ENCODE measurements around the gene HOXB4.

The HOXB4 gene

DNA sequence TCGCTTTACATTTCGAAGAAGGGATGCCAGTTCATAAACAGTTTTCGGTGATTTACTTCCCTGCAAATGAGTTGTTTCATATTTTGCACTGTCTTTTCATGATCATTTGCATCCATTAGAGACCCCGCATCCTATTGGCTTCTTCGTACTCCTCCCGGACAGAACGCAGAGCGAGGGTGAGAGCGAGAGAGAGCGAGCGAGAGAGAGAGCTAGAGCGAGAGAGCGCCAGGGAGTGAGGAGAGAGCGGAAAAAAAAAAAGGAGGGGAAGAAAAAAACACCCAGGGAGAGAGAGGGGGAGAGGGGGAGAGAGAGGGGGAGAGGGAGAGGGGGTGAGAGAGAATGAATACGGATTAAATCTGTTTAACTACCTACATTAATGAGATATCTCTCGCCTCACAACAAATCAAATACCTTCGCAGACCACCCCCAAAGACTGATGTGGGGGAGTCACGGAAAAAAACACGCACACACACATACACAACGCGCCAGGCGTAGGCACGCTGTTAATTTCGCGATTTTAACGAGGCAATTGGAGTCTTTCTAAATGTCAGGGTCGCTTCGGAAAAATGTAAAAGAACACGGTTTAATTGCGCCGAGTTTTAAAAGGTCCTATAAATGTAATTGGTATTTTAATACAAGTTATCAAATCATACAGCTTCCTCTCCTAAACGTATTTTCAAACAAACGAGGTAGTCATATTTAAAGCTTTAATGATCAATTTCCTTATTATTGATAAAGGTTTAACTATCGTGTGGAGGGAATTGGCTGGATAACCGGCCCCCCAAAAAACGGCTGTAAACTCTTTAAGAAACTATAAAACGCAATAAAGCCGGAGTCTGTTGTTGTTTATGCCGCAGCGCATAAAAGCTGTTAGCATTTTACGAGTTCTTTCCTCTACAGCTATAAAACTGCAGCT, 37.2 kb upstream of the HOXB4 start, which contains the start of gene HOXB8:
Gene HOXB8 (minus strand): TSS at position 246 of the 916 bp plus-strand sequence. CDS start 588 bp downstream, outside the sequence.
- DNase-seq, result no peak

DNA sequence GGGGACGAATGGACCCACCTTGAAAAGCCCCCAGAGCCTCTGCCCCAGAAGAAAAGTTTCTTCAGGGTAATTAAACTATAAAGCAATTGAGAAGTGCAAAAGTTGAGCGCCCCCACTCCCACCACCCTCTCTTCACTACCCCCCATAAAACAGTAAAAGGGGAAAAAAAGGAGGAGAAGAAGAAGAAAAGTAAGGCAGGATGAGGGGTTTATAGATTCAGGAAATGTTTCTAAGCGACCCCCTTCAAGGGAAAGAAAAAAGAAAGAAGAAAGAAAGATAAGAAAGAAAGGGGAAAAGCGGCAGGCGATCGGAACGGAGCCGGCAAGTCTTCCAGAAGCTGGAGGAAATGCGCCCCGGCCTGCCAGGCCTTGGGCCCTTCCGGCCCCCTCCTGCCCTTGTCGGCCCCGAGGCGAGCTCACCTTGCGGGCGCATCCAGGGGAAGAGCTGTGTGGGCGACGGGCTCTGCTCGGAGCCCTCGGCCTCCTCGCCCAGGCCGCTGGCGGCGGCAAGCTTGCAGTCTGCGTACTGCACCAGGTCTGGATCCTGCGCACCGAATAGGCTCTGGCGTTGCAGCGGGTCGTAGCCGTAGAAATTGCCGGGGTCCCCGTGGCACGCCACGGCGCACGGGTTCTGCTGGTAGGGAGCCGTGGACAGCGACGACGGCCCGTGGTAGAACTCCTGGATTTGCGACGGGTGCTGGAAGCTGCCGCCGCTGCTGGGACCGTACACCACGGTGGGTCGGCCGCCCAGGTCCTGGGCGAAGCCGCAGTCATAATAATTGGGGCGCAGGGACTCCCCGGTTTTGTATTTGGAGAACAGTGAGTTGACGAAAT, 35.9 kb upstream of the HOXB4 start:
- DNase-seq, result no peak

DNA sequence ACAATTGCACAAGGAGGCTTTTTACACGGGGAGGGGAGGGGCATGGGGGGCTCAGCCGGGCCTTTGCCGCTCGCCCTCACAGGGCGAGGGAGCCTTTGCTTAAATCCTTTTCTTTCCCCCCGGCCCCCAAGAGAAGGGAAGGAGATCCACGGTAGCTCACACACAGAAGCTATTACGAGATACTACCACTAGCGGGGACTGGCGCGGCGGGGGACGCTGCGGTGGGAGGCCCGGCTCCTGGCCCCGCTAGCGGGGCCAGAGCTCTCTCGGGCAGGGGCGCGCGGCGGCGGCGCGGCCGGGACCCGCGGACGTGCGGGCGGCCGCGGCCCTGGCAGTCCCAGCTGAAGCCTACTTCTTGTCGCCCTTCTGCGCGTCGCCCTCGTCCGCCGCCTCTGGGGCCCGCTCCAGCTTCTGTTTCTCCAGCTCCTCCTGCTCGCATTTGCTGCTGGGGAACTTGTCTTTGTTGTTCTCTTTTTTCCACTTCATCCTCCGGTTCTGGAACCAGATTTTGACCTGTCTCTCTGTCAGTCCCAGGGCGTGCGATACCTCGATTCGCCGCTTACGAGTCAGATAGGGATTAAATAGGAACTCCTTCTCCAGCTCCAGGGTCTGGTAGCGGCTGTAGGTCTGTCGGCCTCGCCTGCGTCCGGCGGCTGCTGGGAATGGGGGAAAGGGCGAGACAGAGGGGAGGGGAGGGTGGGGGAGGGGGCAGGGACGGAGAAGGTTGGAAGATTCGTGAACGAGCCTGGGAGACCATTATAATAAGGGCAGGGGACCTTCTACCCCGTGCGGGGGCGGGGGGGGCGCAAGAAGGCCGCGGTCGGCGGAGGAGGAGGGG, 34.9 kb upstream of the HOXB4 start:
- no peak for DNase-seq

GRCh38 chr17:48612456-48612853, 34.3 kb upstream of the HOXB4 start:
- DNase-seq, result no peak

GRCh38 chr17:48611681-48612455, 33.7 kb upstream of the HOXB4 start:
- no peak for DNase-seq

DNA sequence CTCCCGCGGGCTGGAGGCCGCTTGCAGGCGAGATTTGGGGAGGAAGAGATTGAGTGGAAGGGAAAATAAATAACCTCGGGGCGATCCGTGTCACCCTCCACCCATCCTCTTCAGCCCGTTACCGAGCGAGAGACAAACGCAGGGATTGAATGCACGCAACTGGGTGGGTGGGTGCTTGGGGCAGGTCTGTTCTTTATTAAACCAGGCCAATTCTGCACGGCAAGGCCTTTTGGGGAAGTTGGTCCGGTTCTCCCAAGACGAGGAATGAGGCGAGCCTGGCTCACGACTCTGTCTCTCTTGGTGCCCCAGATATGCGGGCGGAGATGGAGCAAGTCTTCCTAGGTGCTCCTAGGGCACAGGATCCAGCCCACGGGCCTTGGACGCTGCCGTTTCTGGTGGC, 33.1 kb upstream of the HOXB4 start:
- DNase-seq, result no peak

- no peak for DNase-seq
These were observed 32.4 kb upstream of the HOXB4 start, which contains the start of gene HOXB7 for GRCh38 chr17:48610282-48611211. Gene HOXB7 (minus strand): TSS chr17:48611017. CDS start chr17:48610918, 99 bp downstream.

DNA sequence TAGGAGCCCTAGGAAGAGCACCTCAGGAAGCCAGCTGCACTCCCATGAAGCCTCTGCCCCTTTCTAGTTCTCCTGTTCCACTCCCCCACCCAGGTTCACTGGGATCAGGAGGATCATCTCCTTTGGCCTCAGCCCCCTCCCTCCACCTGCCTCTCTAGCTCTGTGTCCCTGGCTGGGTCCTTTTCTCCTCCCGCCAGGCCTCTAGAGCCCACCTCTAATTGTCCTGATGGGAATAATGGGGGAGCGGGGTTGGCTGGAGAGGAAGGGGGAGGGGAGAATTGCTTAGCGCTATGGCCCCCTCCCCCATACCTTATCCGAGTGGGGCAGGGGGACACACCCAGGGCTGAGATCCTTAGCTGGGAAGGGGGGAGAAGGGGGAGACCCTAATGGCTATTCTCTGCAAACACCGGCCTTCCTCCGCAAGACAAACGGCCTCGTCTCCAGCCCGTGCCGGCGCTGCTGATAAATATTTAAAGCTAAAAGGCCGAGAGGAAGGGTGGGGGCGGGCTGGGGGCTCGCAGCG, 31.7 kb upstream of the HOXB4 start:
- DNase-seq, result no peak

DNA sequence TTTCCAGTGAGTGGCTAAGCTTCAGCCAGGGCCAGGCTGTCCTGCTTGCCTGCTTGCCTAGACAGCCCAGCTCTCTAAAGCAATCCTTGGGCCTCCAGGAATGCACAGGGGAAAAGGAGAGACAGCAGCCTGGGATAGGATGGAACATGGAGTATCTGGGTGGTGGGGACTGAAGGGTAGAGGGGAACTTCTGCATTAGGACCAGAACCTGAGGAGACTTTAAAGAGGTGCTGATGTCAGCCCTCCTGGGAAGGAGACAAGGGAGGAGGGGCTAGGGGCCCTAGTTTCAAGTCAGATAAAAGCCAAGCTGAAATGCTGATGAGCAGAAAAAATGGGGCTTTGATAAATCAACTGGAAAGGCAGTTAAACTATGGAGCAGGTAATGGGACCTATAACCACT, 30.9 kb upstream of the HOXB4 start:
- no peak for DNase-seq

- DNase-seq, result no peak
These were observed 30.3 kb upstream of the HOXB4 start for GRCh38 chr17:48608494-48608834.

GRCh38 chr17:48606892-48607614, 28.9 kb upstream of the HOXB4 start:
- DNase-seq, result no peak

DNA sequence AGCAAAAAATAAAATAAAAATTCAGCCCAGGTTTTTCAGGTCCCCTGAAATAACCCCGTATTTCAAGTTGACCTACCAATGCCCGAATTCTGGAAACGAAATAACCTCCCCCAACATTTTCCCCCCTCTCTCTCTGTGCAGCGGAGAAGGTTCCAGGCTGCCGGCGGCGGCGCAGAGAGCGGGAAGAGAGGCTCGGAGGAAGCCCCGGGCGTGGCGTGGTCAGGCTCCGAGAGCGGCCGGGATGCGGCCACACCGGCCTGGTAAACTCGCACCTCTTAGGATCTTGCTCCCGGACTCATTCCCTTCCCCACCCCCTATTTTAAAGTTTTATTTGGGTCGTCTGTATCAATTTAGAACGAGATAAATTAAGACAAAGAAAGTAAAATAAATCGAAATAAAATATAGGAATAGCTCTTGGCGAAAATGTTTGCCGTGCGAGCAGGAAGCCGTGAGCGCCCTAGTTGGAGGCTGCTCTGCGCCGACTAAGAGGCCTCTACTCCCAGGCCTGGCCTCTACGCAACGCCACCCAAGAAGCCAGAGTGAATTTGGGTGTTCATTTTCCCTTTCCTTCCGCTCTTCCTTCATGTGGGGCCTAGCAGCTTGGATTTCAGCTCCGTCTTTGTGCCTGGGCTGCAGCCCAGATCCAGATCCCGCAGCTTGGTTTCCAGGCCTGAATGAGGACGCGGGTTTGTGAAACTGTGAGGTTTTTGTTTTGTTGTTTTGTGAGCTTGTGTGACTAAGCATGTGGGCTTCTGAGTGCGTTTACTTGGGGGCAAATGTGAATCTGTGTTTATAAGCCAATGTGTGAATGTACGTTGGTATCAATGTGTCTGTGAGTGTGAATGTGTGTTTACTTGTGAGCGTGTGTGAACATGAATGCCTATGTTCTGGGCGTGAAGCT, 28.1 kb upstream of the HOXB4 start:
- DNase-seq, result no peak

DNA sequence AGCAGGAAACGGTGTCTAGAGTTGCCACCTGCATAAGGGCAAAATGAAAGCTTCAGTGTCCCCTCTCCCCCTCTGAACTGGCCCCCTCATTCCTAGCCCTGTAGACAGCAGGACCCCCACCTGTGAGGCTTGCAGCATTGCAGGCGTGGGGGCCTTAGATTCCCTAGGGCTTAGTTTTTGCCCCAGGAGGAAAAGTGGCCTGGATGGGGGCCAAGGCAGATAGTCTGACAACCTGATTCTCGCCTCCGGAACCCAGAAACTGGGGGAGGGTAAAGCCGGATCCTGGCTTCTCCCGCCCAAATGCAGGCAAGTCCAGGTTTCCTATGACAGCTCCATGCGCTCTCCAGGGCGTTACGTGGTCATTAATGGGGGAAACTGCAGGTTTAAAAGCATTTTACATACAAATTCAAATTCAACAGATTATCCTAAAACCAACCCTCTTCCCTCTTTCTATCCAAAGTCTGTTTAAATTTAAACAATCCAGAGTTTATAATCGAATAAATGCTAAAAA, 27.3 kb upstream of the HOXB4 start:
- no peak for DNase-seq

DNA sequence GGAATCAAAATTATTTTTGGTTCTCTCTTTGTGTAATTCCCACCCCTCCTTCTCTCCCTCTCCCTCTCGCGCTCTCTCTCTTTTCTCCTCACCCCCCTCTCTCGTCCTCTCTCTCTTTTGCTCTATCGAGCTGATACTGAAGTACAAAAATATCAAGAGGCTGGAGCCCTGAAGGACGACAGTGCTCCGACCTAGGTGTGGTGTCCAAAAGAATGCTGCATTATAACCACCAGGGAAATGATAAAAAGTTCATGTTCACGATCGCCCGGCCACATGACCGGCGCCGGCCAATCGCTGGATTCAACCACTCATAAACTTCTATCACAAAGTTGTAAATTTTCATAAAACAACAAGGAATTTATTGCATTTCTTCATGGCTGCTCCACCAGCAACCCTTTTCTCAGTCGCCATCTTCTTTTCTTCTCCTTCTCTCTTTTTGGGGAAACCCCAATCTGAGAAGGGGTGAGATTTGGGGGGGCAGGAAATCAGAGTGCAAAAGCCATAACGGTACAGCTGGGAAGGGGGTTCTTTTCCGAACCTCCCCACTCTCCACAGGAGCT, 26.7 kb upstream of the HOXB4 start, which contains the start of gene HOXB6:
Gene HOXB6 (minus strand): TSS at position 217 of the 560 bp plus-strand sequence. CDS start 6,836 bp downstream, outside the sequence.
- DNase-seq, result no peak

- no peak for DNase-seq
These were observed 26.0 kb upstream of the HOXB4 start for GRCh38 chr17:48603959-48604769.

DNA sequence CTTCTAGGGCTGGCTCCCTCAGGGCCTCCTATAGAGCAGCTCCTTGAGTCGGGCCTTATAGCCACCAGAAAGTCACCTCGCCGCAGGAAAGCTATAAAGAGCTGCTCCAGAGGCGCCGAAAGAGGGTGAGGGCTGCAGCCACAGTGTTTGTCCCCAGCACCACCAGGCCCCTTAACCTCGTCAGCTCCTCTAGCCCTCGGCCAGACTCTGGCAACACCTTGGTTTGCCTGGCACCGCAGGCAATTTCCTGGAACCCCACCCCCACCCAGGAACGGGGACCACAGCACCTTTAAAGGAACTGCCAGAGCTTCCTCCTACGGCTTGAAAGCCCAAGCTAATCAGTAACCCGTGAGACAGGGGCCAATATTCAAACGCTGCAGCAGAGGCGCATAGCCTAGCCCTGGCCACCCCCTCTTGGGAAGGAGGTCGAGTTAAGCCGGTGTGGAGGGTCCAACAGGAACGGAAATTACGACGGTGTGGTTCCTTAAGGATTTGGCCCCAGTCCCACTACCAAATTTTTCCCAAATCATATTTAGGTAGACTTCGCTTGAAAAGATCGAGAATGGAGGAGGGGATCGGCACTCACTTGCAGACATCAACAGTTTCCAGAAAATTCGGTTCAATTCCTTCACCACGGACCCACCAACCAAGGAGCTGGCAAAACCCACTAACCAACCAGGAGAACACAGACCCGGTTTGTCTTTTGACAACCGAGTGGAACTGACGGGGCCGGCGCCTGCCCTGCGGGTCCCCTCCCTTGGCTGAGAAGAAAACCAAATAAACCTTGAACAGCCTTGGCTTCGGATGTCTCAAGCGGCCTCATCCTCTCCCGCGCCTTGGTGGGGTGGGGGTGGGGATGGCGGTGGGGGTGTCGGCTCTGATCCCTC, 23.6 kb upstream of the HOXB4 start:
- DNase-seq, result no peak
